Left kidney (tissue), 8 donors: ENCODE measurements around the gene RERGL. TPM values are rescaled to one million over a fixed set of nuclear protein-coding genes. Genes with fewer than 3 reads are reported as not detected.
A peak's percentile ranks its signal among the peaks of the same experiment; 100 is the strongest.
"Not testable (repeated sequence)": the region's sequence is repeated elsewhere in the genome, so short reads cannot be mapped to it uniquely, and the experiment has no call there.

Source experiments
- DNase-seq: peaks from one replicate; pipeline ENCODE4 v3.0.0-alpha.2; 2013
- long read RNA-seq, 8 donors: transcript quantifications; one replicate each; lab custom pipeline, GENCODE V29; 2026
- polyA plus RNA-seq: library from polyadenylated mRNA; unstranded; fragments of 120-200 nt; gene quantifications from one replicate; pipeline ENCODE4 v1.2.1, GENCODE V29; 2013; ENCODE audit not compliant: insufficient read length

Gene RERGL, protein sequence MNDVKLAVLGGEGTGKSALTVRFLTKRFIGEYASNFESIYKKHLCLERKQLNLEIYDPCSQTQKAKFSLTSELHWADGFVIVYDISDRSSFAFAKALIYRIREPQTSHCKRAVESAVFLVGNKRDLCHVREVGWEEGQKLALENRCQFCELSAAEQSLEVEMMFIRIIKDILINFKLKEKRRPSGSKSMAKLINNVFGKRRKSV
- 10.5 TPM for polyA plus RNA-seq
- long read RNA-seq, donor 1, partial matches to known transcripts: 0 of 5 reads
- long read RNA-seq, donor 1, other reads (novel, unspliced or antisense): 0 of 5 reads
- long read RNA-seq, donor 2, partial matches to known transcripts: 0 of 3 reads
- long read RNA-seq, donor 2, other reads (novel, unspliced or antisense): 0 of 3 reads
- long read RNA-seq, donor 3, partial matches to known transcripts: 0 of 2 reads
- long read RNA-seq, donor 3, other reads (novel, unspliced or antisense): 0 of 2 reads
- long read RNA-seq, donor 4, partial matches to known transcripts: 0 of 1 reads
- long read RNA-seq, donor 4, other reads (novel, unspliced or antisense): 0 of 1 reads
- long read RNA-seq, donor 5, transcript RERGL-203 (5 exons, 973 nt): major isoform, 8 of 8 reads
- long read RNA-seq, donor 5, partial matches to known transcripts: 0 of 8 reads
- long read RNA-seq, donor 5, other reads (novel, unspliced or antisense): 0 of 8 reads
- long read RNA-seq, donor 6, partial matches to known transcripts: 0 of 1 reads
- long read RNA-seq, donor 6, other reads (novel, unspliced or antisense): 0 of 1 reads
- long read RNA-seq, donor 7, partial matches to known transcripts: 5 of 8 reads
- long read RNA-seq, donor 7, other reads (novel, unspliced or antisense): 0 of 8 reads
- long read RNA-seq, donor 8: 0 reads

DNA sequence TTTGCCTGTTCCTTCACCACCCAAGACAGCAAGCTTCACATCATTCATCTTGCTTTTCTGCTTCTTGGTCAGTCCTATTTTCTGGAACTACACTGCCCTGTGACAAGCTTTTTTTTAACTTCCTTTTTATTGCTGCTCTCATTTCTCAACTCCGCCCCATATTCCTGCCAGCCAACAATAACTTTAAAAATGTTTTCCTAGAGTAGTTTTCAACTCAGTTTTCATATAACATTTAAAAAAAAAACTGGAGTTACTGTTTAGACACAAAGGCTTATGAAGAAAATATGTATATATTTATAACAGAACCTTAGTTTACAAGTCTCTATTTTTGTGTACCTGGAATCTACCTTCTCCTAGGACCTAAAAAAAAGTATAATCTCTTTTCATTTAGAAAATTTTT, at the start of gene RERGL:
RERGL (minus strand) TSS at position 101 of the 400 bp plus-strand sequence; CDS start at position 48, 53 bp downstream.
- DNase-seq: no peak

DNA sequence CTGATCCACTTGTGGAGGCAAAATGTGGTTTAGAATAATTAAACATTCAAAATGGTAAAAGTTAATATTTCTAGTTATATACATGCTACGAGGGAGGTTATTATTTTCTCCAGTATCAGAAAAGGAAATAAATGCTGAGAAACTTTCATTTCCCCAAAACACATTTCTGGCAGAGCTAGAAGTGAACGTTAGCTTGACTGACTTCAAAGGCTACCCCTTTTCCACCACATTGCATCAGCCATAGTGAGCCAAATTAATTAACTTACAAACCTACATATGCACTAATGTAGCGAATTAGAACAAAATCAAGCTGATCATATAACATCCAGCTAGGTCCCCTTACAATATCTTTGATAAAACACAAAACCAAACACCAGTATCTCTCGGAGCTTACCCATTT, 49.3 kb upstream of the RERGL start:
- DNase-seq: no peak

DNA sequence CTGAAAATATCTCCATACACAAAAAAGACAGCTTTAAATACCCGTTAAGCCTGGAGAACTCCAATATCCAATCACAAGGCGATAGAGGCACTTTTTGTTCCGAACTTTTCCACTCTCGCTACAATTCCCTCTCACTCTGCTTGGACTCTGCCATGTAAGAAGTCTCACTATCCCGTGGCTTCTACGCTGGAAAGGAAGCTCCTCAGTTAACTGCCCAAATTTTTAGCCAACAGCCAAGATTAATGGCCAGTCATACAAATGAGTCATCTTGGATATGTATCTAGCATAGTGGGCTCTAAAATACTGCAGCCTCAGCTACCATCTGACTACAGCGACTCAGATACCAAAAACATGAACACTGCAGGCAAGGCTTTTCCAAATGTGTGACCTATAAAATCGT, 45.5 kb upstream of the RERGL start:
- DNase-seq: no peak

DNA sequence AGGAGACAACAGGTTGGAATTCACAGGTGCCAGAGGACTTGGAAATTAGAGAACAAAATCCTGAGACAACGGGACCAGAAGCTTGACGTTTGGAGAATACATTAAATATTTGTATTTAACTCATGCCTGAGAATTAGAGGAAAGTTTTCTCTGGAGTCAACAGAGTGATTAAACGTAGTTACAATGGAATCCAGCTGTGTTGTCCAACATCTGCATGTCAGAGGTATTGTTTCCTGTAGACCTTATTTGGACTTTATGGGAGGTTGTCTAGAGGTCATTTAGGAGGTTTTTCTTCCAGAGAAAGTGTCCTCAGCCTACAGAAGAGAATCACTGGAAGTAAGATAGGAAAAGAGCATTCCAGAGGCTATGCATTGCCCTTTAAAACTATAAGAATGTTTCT, 45.1 kb upstream of the RERGL start:
- DNase-seq: no peak

DNA sequence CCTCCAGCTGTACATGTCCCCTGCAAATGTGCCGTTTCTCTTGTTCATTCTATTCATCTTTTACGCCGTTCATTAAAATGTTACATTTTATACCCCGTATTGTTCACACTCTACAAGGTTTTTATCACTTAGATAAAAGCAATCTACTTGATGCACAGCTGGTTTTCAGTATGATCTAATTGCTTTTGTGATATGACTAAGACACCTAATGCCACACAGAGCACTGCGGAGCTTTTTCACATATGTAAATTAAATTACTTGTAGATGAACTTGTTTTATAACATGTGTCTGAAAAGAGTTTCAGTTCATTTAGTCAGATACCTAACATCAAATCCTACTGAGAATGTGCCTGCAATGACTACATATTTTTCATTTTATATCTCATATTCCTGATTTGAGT, 40.9 kb upstream of the RERGL start:
- DNase-seq: no peak

DNA sequence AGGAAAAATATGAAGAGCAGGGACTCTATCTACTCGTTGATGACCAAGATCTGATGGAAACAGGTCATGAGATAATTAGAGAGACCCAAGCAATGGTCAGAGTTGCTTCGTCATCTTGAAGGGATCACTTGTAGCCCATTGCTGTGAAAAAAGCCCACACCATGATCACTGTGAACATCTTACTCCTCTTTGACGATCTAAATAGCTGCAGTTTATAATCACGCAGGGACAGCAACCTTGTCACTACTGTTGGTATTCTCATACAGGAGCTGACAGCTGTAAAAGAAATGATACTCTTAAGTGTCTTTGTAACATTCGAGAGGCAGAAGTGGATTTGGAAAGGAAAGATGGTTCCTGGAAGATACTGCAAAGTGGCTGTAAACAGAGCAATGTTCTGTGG, 33.7 kb upstream of the RERGL start:
- no peak for DNase-seq

DNA sequence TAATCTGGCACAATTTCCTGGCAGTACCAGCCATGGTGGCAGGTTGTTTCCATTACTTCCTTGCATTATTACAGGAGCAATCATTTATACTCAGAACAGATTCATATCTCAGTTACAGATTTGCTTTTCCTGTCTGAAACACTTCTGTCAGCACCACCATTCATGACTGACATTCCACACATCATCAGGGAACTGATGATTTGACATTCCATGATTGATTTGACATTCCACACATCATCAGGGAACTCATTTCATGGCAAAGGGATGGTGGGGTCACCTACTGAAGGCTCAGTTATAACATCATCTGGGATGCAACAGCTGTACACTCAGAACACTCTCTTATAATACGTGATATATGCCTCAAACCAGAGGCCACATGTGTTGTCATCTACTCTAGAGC, 30.9 kb upstream of the RERGL start:
- DNase-seq: no peak

DNA sequence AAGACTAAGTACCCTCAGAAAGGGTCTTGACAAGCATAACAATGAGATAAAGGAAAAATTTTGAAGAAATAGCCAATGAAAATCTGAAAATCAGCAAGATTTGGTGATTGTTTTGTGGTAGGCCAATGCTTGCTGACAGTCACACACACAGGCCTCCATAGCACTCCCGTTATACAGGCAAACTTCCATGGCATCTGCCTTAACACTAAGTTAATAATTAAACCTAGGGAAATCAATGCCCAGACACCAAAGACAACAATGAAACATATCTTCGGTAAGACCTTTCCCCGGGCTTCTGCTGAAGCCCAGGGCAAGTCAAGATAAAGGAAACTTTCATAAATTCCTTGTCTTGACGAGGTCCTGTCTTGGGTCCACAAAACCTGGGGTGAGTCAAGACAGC, 18.6 kb upstream of the RERGL start:
- DNase-seq: no peak

DNA sequence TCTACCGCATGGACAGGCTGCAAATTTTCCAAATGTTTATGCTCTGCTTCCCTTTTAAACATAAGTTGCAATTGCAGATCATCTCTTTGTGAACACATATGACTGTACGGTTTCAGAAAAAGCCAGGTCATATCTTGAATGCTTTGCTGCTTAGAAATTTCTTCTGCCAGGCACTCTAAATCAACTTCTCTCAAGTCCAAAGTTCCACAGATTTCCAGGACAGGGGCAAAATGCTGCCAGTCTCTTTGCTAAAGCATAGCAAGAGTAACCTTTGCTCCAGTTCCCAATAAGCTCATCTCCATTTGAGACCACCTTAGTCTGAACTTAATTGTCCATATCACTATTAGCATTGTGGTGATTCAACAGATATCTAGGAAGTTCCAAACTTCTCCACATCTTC, 13.6 kb upstream of the RERGL start:
- no peak for DNase-seq

DNA sequence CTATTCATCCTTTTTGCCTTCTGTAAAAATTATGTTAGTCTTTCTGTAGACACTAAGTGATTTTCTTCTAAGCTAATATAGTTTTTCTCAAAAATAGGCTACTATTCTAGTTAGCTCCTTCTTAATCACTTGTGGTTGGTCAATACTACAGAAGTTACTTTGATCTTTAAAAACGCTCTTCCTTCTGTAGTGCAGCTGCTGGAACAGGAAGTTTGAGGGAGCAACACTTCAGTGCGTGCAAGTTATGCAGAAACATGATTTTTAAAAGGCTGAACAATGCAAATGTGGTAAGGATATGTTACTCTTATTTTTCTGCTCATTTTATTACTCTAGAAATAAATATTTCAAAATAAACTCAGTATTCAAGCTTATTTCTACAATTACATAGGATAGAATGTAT, 11.1 kb upstream of the RERGL start:
- no peak for DNase-seq

DNA sequence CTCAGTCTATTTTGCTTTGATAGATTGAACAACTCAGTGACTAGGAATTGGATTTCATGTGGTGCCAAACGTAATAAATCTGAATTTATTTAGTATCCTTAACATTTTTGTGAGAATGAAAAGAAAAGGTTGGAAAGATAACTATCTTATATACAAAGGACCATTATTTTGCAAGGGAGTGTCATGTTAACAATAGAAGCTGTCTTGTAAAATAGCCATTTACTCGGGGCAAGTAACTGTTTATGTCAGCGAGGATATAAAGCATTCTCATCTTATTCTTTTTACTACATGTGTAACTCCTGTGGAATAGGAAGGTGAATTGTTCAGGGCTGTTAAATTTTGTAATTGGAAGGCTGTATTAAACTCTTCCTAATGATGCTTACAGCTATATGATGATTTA, 5.9 kb downstream of the RERGL start:
- no peak for DNase-seq

DNA sequence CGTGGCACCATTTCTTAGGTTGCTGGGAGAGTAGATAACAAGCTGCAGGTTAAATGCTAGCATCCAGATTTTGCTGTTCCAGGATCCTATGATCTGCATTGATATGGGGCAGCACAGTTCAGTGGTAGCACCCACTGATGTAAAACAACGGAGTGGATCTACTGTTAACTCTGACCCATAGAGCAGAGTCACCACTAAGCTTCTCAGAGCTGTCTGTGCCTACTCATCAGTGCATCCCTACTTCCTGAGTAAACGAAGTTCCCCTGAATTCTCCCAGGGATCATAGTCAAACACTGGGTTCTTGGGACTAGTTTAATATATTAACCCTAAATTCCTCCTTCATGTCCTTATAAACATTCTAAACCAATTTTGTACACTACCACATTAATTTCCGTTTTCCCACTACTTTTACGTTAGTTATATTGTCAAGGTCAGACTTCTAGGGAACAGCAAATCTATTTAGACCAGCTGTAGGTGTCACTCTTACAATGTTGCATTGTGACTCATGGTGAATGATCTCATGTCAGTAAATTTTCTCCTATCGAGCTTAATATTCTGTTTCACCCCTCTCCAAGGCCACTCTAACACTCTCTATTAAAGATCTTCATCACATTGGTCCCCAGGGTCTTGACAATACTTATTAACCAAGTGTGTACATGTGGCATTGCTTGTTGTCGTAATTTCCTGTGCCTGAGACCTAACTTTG, 10.3 kb downstream of the RERGL start:
- no peak for DNase-seq

DNA sequence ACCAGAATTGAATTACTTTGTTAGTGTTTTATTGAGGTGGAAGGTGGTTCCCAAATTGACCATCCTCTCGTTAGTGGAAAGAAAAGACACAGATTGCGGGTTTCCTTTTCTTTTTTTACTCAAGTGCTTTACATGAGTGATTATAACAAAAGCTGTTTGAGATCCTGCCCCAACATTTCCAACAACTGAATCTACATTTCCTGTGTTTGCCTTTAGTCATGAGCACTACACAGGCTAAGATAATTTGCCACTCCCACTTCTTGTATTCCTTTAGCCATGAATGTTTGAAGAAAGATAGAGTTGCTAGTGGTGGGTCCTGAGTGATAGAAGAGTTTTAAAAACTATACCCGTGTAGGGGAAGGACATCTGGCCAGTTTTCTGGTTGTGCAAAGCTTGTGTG, 16.0 kb downstream of the RERGL start:
- DNase-seq: no peak

DNA sequence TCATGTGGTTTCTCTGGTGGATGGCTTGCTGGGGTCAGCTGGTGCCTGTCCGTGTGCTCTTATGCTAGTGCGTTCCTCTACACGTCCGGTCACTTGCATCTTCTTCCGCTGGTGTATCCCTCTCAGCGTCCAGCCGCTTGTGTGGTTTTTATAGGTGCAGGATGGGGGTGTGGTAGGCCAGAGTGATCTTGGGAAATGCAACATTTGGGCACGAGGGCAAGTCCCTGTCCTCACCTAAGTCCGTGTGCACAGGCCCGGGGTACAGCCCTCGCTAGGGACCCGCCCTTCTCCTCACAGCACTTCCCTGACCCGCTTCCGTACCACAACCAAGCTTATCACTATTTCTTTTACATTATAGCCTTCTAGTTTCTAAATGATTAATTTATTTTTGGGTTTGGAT, 17.3 kb downstream of the RERGL start:
- no peak for DNase-seq

DNA sequence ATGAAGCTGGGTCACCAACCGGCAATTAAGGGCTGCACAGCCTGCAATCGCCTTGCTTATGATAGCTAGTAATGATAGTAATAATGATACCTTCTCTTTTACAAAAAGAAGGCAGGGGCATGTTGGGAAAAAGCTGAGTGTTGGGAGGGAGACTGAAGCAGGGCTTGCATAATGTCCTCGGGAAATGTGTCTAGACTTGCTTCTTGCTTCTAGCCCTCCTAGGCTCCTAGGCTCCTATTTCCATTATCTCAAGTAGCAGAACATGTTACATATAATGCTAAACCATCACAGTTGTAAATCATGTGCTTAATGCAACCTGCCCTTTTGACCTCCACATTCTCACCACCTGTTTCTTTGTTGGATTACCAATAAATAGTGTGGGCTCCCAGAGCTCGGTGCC, 18.7 kb downstream of the RERGL start:
- DNase-seq: no peak

DNA sequence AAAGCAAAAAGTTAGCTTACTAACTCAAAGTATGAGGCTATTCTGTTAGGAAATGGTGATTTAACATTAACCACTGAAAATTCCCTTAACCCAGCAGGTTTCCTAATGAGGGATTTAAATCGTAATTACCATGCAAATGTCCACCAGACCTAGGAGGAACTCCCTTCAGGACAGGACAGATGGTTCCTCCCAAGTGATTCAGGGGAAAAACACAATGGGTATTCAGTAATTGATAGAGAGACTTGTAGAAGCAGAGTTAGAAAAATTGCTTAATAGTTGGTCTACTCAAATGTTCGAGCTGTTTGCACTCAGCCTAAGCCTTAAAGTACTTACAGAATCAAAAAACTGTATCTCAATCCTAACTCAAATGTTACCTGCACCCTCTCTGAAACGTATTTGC, 21.6 kb downstream of the RERGL start:
- DNase-seq: no peak

DNA sequence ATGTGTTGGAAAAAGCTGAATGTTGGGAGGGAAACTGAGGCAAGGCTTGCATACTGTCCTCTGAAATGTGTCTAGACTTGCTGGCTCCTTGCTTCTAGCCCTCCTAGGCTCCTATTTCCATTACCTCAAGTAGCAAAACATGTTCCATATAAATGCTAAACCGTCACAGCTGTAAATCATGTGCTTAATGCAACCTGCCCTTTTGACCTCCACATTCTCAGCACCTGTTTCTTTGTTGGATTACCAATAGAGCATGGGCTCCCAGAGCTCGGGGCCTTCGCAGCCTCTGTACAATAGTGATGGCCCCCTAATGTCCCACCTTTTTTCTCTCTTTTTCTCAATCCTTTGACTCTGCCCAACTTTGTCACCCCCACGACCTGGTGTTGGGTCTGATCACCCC, 23.3 kb downstream of the RERGL start:
- no peak for DNase-seq

DNA sequence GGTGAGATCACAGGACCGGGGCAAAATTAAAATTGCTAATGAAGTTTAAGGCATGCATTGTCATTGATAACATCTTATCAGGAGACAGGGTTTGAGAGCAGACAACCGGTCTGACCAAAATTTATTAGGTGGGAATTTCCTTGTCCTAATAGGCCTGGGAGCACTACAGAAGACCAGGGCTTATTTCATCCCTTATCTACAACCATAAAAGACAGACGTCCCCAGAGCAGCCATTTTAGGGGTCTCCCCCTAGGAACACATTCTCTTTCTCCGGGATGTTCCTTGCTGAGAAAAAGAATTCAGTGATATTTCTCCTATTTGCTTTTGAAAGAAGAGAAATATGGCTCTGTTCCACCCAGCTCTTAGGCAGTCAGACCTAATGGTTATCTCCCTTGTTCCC, 27.1 kb downstream of the RERGL start:
- not testable (repeated sequence) for DNase-seq

DNA sequence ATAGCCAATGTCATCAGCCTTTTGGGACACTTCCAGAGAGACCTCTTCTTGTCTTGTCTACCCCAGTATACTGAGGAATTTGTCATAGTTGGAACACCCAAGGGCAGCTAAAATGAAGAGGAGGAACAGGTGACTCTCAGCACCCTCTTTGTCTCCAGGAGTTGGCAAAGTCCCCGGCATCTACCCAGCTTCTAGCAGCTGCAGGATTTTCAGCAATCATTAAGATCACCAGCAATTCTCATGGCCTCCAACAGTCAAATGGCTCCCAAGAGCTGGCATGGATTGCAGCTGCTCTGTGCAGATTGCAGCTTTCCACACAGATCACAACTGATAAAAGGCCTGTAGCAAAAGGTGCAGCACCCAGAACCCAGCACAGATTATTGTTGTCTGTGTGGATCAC, 32.9 kb downstream of the RERGL start:
- DNase-seq: no peak

DNA sequence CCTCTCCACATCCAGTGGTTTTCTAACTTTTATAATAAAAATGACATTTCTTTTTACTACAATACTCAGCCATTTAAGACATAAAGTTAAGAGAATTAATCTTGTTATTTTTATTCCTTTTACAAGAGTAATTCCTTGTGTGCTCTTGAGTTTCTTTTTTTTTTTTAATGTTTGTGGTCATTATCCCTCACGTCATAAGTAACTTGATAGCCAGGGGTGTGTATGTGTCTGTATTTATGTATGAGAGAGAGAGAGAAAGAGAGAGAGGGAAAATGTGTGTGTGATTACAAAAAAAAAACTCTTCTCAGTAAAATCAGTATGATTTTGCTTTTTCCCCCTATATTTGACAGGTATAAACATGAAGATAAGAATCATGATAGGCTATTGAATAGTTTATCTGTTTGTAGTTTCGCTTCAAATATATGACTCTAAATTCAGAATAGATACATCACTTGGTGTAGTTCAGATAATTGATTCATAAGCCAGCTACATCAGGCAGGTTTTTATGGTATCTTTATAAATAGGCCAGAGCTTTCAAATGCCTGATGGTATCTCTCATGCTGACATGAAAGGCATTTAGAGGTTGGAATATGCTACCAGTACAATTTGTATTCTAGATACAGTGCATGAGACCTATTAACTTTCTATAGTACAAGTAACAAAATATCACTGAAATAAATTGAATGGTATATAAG, 34.9 kb downstream of the RERGL start:
- DNase-seq: peak; percentile 4

DNA sequence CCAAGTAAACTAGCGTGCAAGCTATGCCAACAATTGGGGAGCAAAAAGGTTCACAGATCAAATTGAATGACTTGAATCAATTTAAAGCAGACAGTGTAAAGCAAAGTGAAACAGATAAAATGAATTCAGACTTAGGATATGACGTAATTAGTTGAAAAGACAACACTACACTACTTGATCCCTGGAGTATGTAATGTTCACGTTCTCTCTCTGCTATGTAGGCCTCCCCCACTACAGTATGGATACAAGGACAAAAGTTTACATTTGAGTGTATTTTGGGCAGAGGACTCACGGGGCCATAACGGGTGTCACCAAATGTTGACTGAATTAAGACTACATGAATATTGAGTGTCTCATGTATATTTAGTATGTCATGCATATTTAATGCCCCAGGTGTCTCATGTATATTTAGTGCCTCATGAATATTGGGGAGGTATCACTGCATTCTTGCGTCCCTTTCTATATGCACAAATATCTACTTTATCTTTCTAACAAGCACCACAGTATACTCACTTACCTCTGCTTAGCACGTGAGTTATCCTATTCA, 44.5 kb downstream of the RERGL start:
- DNase-seq: no peak
